LNCaP clone FGC (cell line): ENCODE data around the gene SLC48A1.

Source experiments
- DNase-seq: peaks from one replicate; pipeline ENCODE4 v3.0.0-alpha.2; 2011; ENCODE audit warnings: low read depth
- H3K4me3 ChIP-seq: 2 replicates; pipeline ENCODE4 v1.5.1; 2011; ENCODE audit warnings: mild to moderate bottlenecking, low read depth, low read length, control low read depth
- TF ChIP-seq, protein P1 (sequence below): IDR thresholded peaks from 2 replicates; pipeline ENCODE4 v1.5.1; 2012; ENCODE audit warnings: mild to moderate bottlenecking; ENCODE audit not compliant: control insufficient read depth, insufficient read depth; ENCODE audit errors: extremely low read depth

SLC48A1 gene

DNA sequence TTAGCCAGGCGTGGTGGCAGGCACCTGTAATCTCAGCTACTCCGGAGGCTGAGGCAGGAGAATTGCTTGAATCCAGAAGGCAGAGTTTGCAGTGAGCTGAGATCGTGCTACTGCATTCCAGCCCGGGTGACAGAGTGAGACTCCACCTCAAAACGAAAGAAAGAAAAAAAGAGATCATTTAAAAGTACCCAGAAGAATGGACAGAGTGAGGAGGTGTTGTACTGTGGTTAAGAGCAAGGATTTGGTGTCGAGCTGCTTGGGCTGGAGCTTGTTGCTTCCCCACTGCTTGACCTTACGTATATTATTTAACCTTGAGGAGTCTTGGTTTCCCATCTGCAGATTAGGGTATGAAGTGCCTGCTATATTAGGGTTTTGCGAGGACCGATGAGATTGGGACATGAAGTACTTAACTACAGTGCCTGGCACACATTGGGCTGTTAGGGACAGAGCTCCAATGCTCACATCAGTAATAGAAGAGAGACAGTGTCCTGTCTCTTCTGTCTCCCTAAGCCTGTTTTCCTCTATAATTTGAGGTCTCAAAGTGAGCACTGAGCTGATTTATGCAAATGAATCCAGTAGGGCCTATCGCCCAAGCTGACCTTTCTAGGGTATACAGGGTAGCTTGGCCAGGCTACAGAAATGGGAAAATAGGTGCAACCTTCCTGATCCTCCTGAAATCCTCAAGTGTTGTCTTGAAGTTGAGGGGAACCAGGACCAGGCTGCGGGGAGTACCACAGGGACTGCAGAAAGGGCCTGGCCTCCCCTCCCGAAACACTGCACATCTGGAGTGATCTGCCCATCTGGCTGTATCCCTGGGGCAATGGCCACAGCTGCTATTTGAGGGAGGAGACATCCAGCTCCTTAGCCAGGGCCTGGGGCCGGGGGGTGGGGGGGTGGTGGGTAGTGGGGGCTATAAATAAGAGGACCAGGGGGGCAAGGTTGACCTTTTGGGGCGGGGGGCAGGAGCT is 55.3 kb downstream of the SLC48A1 start:
- TF ChIP-seq, protein P1, sequence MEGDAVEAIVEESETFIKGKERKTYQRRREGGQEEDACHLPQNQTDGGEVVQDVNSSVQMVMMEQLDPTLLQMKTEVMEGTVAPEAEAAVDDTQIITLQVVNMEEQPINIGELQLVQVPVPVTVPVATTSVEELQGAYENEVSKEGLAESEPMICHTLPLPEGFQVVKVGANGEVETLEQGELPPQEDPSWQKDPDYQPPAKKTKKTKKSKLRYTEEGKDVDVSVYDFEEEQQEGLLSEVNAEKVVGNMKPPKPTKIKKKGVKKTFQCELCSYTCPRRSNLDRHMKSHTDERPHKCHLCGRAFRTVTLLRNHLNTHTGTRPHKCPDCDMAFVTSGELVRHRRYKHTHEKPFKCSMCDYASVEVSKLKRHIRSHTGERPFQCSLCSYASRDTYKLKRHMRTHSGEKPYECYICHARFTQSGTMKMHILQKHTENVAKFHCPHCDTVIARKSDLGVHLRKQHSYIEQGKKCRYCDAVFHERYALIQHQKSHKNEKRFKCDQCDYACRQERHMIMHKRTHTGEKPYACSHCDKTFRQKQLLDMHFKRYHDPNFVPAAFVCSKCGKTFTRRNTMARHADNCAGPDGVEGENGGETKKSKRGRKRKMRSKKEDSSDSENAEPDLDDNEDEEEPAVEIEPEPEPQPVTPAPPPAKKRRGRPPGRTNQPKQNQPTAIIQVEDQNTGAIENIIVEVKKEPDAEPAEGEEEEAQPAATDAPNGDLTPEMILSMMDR: no peak
- H3K4me3 ChIP-seq: no peak overlapping the region
- no peak for DNase-seq

DNA sequence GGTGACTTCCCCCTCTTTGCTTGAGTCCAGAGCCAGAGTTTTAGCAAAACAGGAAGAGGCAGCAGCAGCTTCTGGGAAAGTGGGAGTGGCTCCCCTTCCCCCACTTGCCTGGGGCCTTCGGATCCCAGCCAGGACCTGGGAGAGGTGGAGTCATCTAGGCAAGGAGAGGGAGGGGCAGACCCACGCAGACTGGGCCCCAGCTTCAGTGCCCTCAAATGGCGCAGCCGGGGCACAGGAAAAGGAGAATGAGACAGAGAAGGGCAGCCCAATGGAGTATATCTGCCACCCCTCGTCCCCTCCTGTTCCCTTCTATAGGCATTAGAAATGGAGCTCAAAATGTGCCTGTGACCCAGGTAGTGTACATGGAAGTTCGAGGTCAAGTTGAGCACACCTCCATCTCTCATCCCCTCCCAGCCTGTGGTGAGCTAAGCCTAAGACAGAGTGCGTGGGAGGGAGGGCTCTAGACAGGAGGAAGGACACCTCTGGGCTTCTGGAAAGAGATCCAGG is 56.0 kb downstream of the SLC48A1 start:
- no peak overlapping the region for H3K4me3 ChIP-seq
- DNase-seq: no peak
- TF ChIP-seq, protein P1: no peak

DNA sequence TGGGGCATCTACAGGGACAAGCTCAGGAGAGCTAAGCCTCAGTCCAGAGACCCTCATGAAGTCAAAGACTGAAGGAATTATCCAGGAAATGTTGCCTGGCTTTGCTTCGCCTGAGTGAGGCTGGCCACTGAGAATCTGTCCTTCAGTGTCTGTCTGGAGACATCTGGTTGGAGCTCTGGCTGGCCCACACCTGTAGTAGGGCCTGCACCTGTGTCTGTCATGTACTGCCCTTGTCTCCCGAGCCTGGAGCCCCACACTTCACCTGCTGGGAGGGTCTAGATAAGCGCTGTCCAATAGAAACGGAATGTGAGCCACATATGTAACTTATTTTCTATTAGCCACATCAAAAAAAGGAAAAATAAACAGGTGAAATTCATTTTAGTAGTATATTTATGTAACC is 56.5 kb downstream of the SLC48A1 start:
- TF ChIP-seq, protein P1: no peak
- DNase-seq: no peak
- no peak overlapping the region for H3K4me3 ChIP-seq
